ENCODE results near the gene SIGLEC9.
A peak's percentile ranks its signal among the peaks of the same experiment; 100 is the strongest.

The SIGLEC9 gene

GRCh38 chr19:51103926-51104341 is 20.8 kb upstream of the SIGLEC9 start:
- TF ChIP-seq CTCF (IDR thresholded peaks at IDR 0.05; ENCODE audit: low read depth, low read length) = no peak
- no peak for DNase-seq (ENCODE audit: extremely low read depth, low read depth)

GRCh38 chr19:51107406-51108065 is 17.2 kb upstream of the SIGLEC9 start:
- no peak for TF ChIP-seq CTCF (IDR thresholded peaks at IDR 0.05; ENCODE audit: low read depth, low read length)
- no peak for DNase-seq (ENCODE audit: extremely low read depth, low read depth)

- no peak for TF ChIP-seq CTCF (IDR thresholded peaks at IDR 0.05; ENCODE audit: low read depth, low read length)
- DNase-seq (ENCODE audit: extremely low read depth, low read depth) = peak; percentile 98
Measured at GRCh38 chr19:51108066-51108804, 16.5 kb upstream of the SIGLEC9 start, which contains the start of gene CTU1. Gene CTU1 (minus strand): TSS chr19:51108409. CDS start chr19:51104569, 3,840 bp downstream.

- no peak for TF ChIP-seq CTCF (IDR thresholded peaks at IDR 0.05; ENCODE audit: low read depth, low read length)
- no peak for DNase-seq (ENCODE audit: extremely low read depth, low read depth)
Measured at GRCh38 chr19:51108805-51109146, 15.9 kb upstream of the SIGLEC9 start.

- TF ChIP-seq CTCF (IDR thresholded peaks at IDR 0.05; ENCODE audit: low read depth, low read length) = no peak
- DNase-seq (ENCODE audit: extremely low read depth, low read depth) = no peak
Measured at GRCh38 chr19:51110666-51110971, 14.1 kb upstream of the SIGLEC9 start.

GRCh38 chr19:51111606-51112005 is 13.1 kb upstream of the SIGLEC9 start:
- no peak for DNase-seq (ENCODE audit: extremely low read depth, low read depth)

More at GRCh38 chr19:51111606-51112005, 13.1 kb upstream of the SIGLEC9 start:
- TF ChIP-seq CTCF (IDR thresholded peaks at IDR 0.05; ENCODE audit: low read depth, low read length) = no peak

Measured in AG09319 (cell line).